Peyer's patch (tissue), 4 donors: ENCODE data around the gene RBMXL3.

ENCODE experiments used
- POLR2A ChIP-seq, 2 donors: fragments of 450-650 bp; IDR thresholded peaks; one replicate each; pipeline ENCODE4 v1.5.1; 2017; ENCODE audit warnings: antibody characterized with exemption in 2 of 2, mild to moderate bottlenecking in 2 of 2, moderate library complexity in 2 of 2
- TF ChIP-seq, protein P1 (sequence below), 6 experiments: fragments of 450-650 bp in 4 of 6; fragments of 200-600 bp in 2 of 6; sonication (generic) in 1 of 6; IDR thresholded peaks; one replicate each; pipeline ENCODE4 v1.5.1; 2017 to 2019; ENCODE audit warnings: antibody characterized with exemption in 6 of 6, mild to moderate bottlenecking in 3 of 6, moderate library complexity in 1 of 6

DNA sequence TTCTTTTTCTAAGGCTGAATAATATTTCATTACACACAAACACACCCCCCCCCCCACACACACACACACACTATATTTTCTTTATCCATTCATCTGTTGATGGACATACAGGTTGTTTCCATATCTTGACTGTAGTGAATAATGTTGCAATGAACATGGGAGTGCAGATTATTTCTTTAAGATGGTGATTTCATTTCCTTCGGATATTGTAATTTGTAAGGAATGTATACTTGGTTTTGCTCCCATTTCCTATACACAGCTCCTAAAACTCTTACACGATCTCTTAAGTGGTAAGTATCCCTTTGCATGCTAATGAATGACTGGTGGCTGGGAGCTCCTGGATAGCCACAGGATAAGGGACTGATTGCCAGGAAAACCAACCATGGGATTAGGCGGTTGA lies 14.7 kb upstream of the RBMXL3 start:
- TF ChIP-seq, protein P1, sequence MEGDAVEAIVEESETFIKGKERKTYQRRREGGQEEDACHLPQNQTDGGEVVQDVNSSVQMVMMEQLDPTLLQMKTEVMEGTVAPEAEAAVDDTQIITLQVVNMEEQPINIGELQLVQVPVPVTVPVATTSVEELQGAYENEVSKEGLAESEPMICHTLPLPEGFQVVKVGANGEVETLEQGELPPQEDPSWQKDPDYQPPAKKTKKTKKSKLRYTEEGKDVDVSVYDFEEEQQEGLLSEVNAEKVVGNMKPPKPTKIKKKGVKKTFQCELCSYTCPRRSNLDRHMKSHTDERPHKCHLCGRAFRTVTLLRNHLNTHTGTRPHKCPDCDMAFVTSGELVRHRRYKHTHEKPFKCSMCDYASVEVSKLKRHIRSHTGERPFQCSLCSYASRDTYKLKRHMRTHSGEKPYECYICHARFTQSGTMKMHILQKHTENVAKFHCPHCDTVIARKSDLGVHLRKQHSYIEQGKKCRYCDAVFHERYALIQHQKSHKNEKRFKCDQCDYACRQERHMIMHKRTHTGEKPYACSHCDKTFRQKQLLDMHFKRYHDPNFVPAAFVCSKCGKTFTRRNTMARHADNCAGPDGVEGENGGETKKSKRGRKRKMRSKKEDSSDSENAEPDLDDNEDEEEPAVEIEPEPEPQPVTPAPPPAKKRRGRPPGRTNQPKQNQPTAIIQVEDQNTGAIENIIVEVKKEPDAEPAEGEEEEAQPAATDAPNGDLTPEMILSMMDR (IDR thresholded peaks at IDR 0.05), result no peak
- no peak for TF ChIP-seq POLR2A (IDR thresholded peaks at IDR 0.05)
